ENCODE measurements around the gene KIF26B.

- TF ChIP-seq, protein P1, sequence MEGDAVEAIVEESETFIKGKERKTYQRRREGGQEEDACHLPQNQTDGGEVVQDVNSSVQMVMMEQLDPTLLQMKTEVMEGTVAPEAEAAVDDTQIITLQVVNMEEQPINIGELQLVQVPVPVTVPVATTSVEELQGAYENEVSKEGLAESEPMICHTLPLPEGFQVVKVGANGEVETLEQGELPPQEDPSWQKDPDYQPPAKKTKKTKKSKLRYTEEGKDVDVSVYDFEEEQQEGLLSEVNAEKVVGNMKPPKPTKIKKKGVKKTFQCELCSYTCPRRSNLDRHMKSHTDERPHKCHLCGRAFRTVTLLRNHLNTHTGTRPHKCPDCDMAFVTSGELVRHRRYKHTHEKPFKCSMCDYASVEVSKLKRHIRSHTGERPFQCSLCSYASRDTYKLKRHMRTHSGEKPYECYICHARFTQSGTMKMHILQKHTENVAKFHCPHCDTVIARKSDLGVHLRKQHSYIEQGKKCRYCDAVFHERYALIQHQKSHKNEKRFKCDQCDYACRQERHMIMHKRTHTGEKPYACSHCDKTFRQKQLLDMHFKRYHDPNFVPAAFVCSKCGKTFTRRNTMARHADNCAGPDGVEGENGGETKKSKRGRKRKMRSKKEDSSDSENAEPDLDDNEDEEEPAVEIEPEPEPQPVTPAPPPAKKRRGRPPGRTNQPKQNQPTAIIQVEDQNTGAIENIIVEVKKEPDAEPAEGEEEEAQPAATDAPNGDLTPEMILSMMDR (IDR thresholded peaks at IDR 0.05; ENCODE audit: low read depth, low read length), result no peak
- no peak for TF ChIP-seq EZH2phosphoT487 (IDR thresholded peaks at IDR 0.05; ENCODE audit: low read depth)
Measured at GRCh38 chr1:245278846-245279245, 124.1 kb downstream of the KIF26B start.

Data from OCI-LY3 (cell line).